HK-2 (cell line): Measurements from ENCODE around the gene TRAPPC2L.

ENCODE experiments used
- DNase-seq: peaks from one replicate; pipeline ENCODE4 v3.0.0-alpha.2; 2018; ENCODE audit not compliant: unreplicated experiment

Gene TRAPPC2L

GRCh38 chr16:88910284-88911135 lies 53.6 kb downstream of the TRAPPC2L start:
- no peak for DNase-seq

GRCh38 chr16:88911136-88911945 lies 54.4 kb downstream of the TRAPPC2L start:
- no peak for DNase-seq

GRCh38 chr16:88911946-88912310 lies 55.0 kb downstream of the TRAPPC2L start:
- no peak for DNase-seq
